ENCODE data around the gene WBP2. TPM values are rescaled to one million over a fixed set of nuclear protein-coding genes. Genes with fewer than 3 reads are reported as not detected.

Gene WBP2
- total RNA-seq, 4 donors from 2014 or later, result 27.7 to 75.1 (median 56.8) TPM

- in situ Hi-C loops (cut with MboI; ENCODE audit: low pct_ligation_motif_present in 1 of 4, low pct_unique_long_range_greater_than_20kb in 1 of 4, low sequenced_read_pairs in 3 of 4) (loop anchor here in 1 of 4 donors (25.0 kb wide), 1 partner anchor 130 kb away; the partner anchor contains the start of gene GALK1), intact Hi-C loops (cut with DNase I; ENCODE audit: low total_unique reads) (no loop called here)
- no peak for DNase-seq
Measured at GRCh38 chr17:75892556-75893224, 37.6 kb upstream of the WBP2 start.

GRCh38 chr17:75891605-75892555 is 36.7 kb upstream of the WBP2 start:
- Histone ChIP-seq H3K4me3 (no peak overlapping the region), H3K27me3 (no peaks in the 10 kb centered on the region), H3K9me3 (no peaks in the 10 kb centered on the region), H3K4me1 (peaks cover 14 to 20% (median 18%) of the 10 kb centered on the region in 4 donors), H3K27ac (no peak overlapping the region), H3K36me3 (no peaks in the 10 kb centered on the region)
- TF ChIP-seq CTCF (IDR thresholded peaks at IDR 0.05) (no peak), EP300 (IDR thresholded peaks at IDR 0.05; ENCODE audit: low read depth) (no peak), POLR2A (IDR thresholded peaks at IDR 0.05) (no peak), POLR2AphosphoS5 (IDR thresholded peaks at IDR 0.05) (no peak)
- no peak for DNase-seq
- intact Hi-C loops (cut with DNase I; ENCODE audit: low total_unique reads), result no loop called here
- in situ Hi-C loops (cut with MboI; ENCODE audit: low pct_ligation_motif_present in 1 of 4, low pct_unique_long_range_greater_than_20kb in 1 of 4, low sequenced_read_pairs in 3 of 4), result loop anchor here in 1 of 4 donors (25.0 kb wide), 1 partner anchor 130 kb away; the partner anchor contains the start of gene GALK1
- 83% methylated on average over 31 of the region's 32 CpGs; no CpG with 5 or more reads in 1 of the 2 donors for WGBS, 2 donors (ENCODE audit: low coverage in 1 of 2)

More at GRCh38 chr17:75892556-75893224, 37.6 kb upstream of the WBP2 start:
- WGBS, 2 donors (ENCODE audit: low coverage in 1 of 2), result 86 to 100% methylated on average over 2 to 15 of the region's 16 CpGs
- no peak overlapping the region for H3K4me3 ChIP-seq
- no peak overlapping the region for H3K27ac ChIP-seq
- no peak for TF ChIP-seq POLR2AphosphoS5 (IDR thresholded peaks at IDR 0.05)
- TF ChIP-seq POLR2A (IDR thresholded peaks at IDR 0.05), result no peak
- no peak for TF ChIP-seq CTCF (IDR thresholded peaks at IDR 0.05)
- TF ChIP-seq EP300 (IDR thresholded peaks at IDR 0.05; ENCODE audit: low read depth), result no peak
- H3K9me3 ChIP-seq, result no peaks in the 10 kb centered on the region
- peaks cover 20 to 26% (median 24%) of the 10 kb centered on the region in 4 donors for H3K4me1 ChIP-seq
- H3K36me3 ChIP-seq, result no peaks in the 10 kb centered on the region
- H3K27me3 ChIP-seq, result no peaks in the 10 kb centered on the region

- no peak for DNase-seq
- H3K36me3 ChIP-seq, result no peaks in the 10 kb centered on the region
- TF ChIP-seq CTCF (IDR thresholded peaks at IDR 0.05) (no peak), POLR2AphosphoS5 (IDR thresholded peaks at IDR 0.05) (no peak), POLR2A (IDR thresholded peaks at IDR 0.05) (no peak), EP300 (IDR thresholded peaks at IDR 0.05; ENCODE audit: low read depth) (no peak)
- intact Hi-C loops (cut with DNase I; ENCODE audit: low total_unique reads), result no loop called here
- in situ Hi-C loops (cut with MboI; ENCODE audit: low pct_ligation_motif_present in 1 of 4, low pct_unique_long_range_greater_than_20kb in 1 of 4, low sequenced_read_pairs in 3 of 4), result loop anchor here in 1 of 4 donors (25.0 kb wide), 1 partner anchor 129 kb away; the partner anchor contains the start of gene GALK1
- no peak overlapping the region for H3K4me3 ChIP-seq
- H3K27me3 ChIP-seq, result no peaks in the 10 kb centered on the region
- H3K27ac ChIP-seq, result no peak overlapping the region
- 91% methylated on average over 23 of the region's 31 CpGs; no CpG with 5 or more reads in 1 of the 2 donors for WGBS, 2 donors (ENCODE audit: low coverage in 1 of 2)
- no peaks in the 10 kb centered on the region for H3K9me3 ChIP-seq
- peaks cover 14 to 19% (median 17%) of the 10 kb centered on the region in 4 donors for H3K4me1 ChIP-seq
Measured at GRCh38 chr17:75891022-75891604, 36.0 kb upstream of the WBP2 start.

Measured in transverse colon (tissue), 4 donors.